IMR-90 (cell line): ENCODE results near the gene PLBD2.

Experiments used
- BHLHE40 ChIP-seq: fragments of 150-350 bp; IDR thresholded peaks from 2 replicates; pipeline ENCODE4 v1.6.1; 2016; ENCODE audit warnings: mild to moderate bottlenecking, low read depth, low read length
- CEBPB ChIP-seq: IDR thresholded peaks from 2 replicates; pipeline ENCODE4 v1.6.1; 2012; ENCODE audit warnings: low read depth, low read length, improper control_type of control experiment
- CHD1 ChIP-seq: IDR thresholded peaks from 2 replicates; pipeline ENCODE4 v1.6.1; 2012; ENCODE audit warnings: low read depth, low read length, improper control_type of control experiment
- CTCF ChIP-seq: conservative IDR thresholded peaks from 2 replicates; pipeline ENCODE4 v1.5.1; 2012; ENCODE audit warnings: mild to moderate bottlenecking, low read depth, low read length, improper control_type of control experiment
- ELK1 ChIP-seq: fragments of 150-350 bp; IDR thresholded peaks from 2 replicates; pipeline ENCODE4 v1.6.1; 2016; ENCODE audit warnings: low read depth, mild to moderate bottlenecking, low read length, moderate library complexity, borderline replicate concordance
- MAFK ChIP-seq: IDR thresholded peaks from 2 replicates; pipeline ENCODE4 v1.6.1; 2012; ENCODE audit warnings: low read depth, low read length, improper control_type of control experiment
- NFE2L2 ChIP-seq: fragments of 150-350 bp; IDR thresholded peaks from 2 replicates; pipeline ENCODE4 v1.6.1; 2016; ENCODE audit warnings: low read depth, mild to moderate bottlenecking, low read length
- POLR2A ChIP-seq: IDR thresholded peaks from 2 replicates; pipeline ENCODE4 v1.6.1; 2012; ENCODE audit warnings: mild to moderate bottlenecking, low read depth, low read length
- RAD21 ChIP-seq: IDR thresholded peaks from 2 replicates; pipeline ENCODE4 v1.6.1; 2012; ENCODE audit warnings: low read length, improper control_type of control experiment
- RFX5 ChIP-seq: IDR thresholded peaks from 2 replicates; pipeline ENCODE4 v1.8.0; 2012; ENCODE audit warnings: low read depth, mild to moderate bottlenecking, low read length, moderate library complexity
- SMC3 ChIP-seq: fragments of 150-350 bp; IDR thresholded peaks from 2 replicates; pipeline ENCODE4 v1.6.1; 2016; ENCODE audit warnings: low read depth, mild to moderate bottlenecking, antibody characterized with exemption, low read length, moderate library complexity

DNA sequence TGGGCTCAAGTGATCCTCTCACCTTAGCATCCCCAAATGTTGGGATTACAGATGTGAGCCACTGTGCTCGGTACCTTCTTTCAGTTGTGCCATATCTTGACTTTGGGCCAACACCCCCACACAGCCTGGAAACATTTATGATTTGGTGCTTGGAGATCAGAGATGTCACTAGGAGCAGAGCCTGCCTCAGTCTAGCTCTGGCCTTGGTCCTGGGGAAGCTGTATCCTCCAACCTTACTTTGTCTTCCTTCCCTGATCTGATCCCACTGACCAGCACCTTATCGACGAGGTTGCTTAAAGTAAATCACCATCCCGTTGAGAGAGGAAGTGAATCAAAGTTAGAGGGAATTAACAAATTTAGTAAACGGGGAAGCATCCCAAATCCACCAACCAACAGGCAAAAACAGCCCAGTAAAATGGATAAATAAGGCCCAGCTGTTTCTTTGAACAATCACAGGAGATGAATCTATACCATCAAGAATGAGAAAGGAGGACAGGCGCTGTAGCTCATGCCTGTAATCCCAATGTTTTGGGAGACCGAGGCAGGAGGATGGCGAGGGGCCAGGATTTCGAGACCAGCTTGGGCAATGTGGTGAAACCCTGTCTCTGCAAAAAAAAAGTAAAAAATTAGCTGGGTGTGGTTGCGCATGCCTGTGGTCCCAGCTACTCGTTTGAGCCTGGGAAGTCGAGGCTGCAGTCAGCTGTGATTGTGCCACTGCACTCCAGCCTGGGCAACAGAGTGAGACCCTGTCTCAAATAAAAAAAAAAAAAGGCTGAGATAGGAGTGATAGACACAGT, 3.4 kb downstream of the PLBD2 start:
- TF ChIP-seq POLR2A (no peak), CTCF (no peak), CHD1 (no peak), RAD21 (no peak), BHLHE40 (no peak), RFX5 (no peak), CEBPB (no peak), MAFK (no peak), SMC3 (no peak), ELK1 (no peak), NFE2L2 (no peak)
